GM18505 (cell line): ENCODE results near the gene MCCD1.
A peak's percentile ranks its signal among the peaks of the same experiment; 100 is the strongest.

Experiments
- ATAC-seq: cut with Tn5 transposase; IDR thresholded peaks from one replicate; pipeline ENCODE4 v1.9.1; 2021; ENCODE audit not compliant: unreplicated experiment
- POLR2A ChIP-seq: IDR thresholded peaks from 4 replicates; pipeline ENCODE4 v1.6.1; 2011; ENCODE audit warnings: borderline replicate concordance; ENCODE audit not compliant: insufficient read depth, insufficient read length; ENCODE audit errors: extremely low read depth

The MCCD1 gene

GRCh38 chr6:31530659-31531058 lies 1.9 kb downstream of the MCCD1 start:
- no peak for ATAC-seq
- TF ChIP-seq POLR2A, result no peak

- TF ChIP-seq POLR2A, result no peak
- no peak for ATAC-seq
Measured at GRCh38 chr6:31531162-31531561, 2.4 kb downstream of the MCCD1 start.

- ATAC-seq, result no peak
- TF ChIP-seq POLR2A, result peak; percentile 22
Measured at GRCh38 chr6:31531771-31532643, 3.2 kb downstream of the MCCD1 start.

GRCh38 chr6:31532644-31533454 lies 4.1 kb downstream of the MCCD1 start:
- no peak for TF ChIP-seq POLR2A
- no peak for ATAC-seq

GRCh38 chr6:31533455-31533841 lies 4.7 kb downstream of the MCCD1 start:
- ATAC-seq, result no peak

GRCh38 chr6:31534011-31534410 lies 5.2 kb downstream of the MCCD1 start:
- no peak for ATAC-seq
- TF ChIP-seq POLR2A, result no peak

More at GRCh38 chr6:31533455-31533841, 4.7 kb downstream of the MCCD1 start:
- no peak for TF ChIP-seq POLR2A

GRCh38 chr6:31534521-31535040 lies 5.8 kb downstream of the MCCD1 start:
- TF ChIP-seq POLR2A, result no peak
- no peak for ATAC-seq

GRCh38 chr6:31535538-31536324 lies 7.0 kb downstream of the MCCD1 start:
- ATAC-seq, result no peak

GRCh38 chr6:31538805-31539400 lies 10.1 kb downstream of the MCCD1 start:
- no peak for TF ChIP-seq POLR2A
- ATAC-seq, result no peak

More at GRCh38 chr6:31535538-31536324, 7.0 kb downstream of the MCCD1 start:
- no peak for TF ChIP-seq POLR2A

GRCh38 chr6:31540640-31541039 lies 11.9 kb downstream of the MCCD1 start:
- no peak for TF ChIP-seq POLR2A
- no peak for ATAC-seq

GRCh38 chr6:31541059-31541657 lies 12.4 kb downstream of the MCCD1 start:
- no peak for TF ChIP-seq POLR2A
- ATAC-seq, result peak; percentile 8
